Measurements from ENCODE around the gene QRFP. TPM values are rescaled to one million over a fixed set of nuclear protein-coding genes. Genes with fewer than 3 reads are reported as not detected.

The QRFP gene
- total RNA-seq, 1 experiment from 2014 or later = not detected

DNA sequence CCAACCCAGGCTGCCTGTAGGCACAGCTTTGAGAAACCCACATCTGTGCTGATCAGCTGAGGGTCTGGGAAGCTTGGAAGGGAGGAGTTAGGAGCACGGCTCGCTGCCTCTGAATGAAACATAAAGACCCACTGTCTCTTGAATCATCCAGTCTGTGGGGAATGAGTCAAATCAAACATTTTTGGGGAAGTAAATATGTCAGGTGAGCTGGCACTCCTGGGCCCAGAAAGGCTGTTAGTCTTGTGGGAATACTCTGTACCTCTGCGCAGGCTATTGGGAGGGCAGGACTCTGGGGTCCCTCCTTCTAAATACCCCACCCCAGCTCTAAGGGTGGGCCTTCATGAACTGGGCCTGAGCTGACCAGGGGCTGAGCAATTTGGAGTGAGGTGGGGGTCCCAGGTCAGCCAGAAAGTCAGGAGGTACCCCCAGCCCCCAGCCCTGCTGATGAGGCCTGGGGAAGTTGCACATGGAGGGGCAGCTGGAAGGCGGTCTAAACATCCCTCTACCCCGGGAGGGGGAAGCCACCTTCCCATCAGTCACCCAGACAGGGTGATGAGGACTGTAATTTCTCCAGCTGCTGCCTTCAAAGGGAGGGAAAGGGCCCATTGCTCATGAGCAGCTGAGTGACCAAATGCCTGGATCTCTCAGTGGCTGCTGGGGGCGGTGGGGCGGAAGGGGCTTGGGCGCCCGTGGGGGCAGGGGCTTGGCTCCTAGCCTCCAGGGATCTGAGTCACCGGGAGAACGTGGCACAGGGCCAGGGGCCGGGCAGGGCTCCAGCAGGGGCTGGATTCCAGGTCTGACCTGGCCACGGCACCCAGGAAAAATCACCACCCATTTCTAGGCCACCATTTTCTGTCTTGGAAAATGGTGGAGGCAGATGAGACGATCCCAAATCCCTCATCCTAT lies 31.6 kb upstream of the QRFP start:
- CTCF ChIA-PET = interaction anchor here (0.5 to 0.6 kb wide), 4 partner anchors 158 to 210 kb away, joined by 3 to 4 read pairs (median 3); no protein-coding TSS in a partner anchor
- peaks cover 5% of the 10 kb centered on the region for H3K36me3 Mint-ChIP-seq (ENCODE audit: insufficient read depth, unreplicated experiment)
- H3K4me3 Mint-ChIP-seq (ENCODE audit: low read depth, unreplicated experiment) = peak overlapping the region; percentile 61
- peaks cover 19% of the 10 kb centered on the region for H3K27me3 Mint-ChIP-seq (ENCODE audit: unreplicated experiment)
- intact Hi-C loops (cut with micrococcal nuclease; ENCODE audit: unreplicated experiment) = no loop called here
- peak overlapping the region; percentile 93 for H3K27ac Mint-ChIP-seq (ENCODE audit: unreplicated experiment)
- TF ChIP-seq CTCF (IDR thresholded peaks at IDR 0.05; ENCODE audit: unreplicated experiment) = no peak
- H3K4me1 Mint-ChIP-seq (ENCODE audit: low read depth, unreplicated experiment) = peaks cover 21% of the 10 kb centered on the region
- no peaks in the 10 kb centered on the region for H3K9me3 Mint-ChIP-seq (ENCODE audit: low read depth, unreplicated experiment)
- DNase-seq = peak; percentile 92
- BruUV-seq (replicated peaks) = no TSS peak

DNA sequence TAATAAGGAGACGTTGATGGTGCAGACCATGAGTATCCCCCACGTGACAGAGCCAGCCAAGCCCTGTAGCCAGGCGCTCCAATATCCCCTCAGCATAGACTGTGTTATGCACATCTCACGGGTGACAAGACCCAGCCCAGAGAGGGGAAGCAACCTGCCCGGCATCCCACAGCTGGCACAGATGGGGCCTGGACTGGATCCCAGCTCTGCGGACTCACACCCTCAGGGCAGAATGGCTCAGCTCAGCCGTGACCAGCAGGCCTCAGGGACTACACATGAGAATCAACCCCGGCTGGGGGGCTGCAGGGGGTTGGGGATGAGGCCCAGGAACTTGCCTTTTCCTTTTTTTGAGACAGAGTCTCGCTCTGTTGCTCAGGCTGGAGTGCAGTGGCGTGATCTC lies 30.7 kb upstream of the QRFP start:
- Mint-ChIP-seq H3K4me3 (ENCODE audit: low read depth, unreplicated experiment) (no peak overlapping the region), H3K4me1 (ENCODE audit: low read depth, unreplicated experiment) (peaks cover 15% of the 10 kb centered on the region), H3K27ac (ENCODE audit: unreplicated experiment) (no peak overlapping the region), H3K9me3 (ENCODE audit: low read depth, unreplicated experiment) (no peaks in the 10 kb centered on the region), H3K36me3 (ENCODE audit: insufficient read depth, unreplicated experiment) (peaks cover 5% of the 10 kb centered on the region), H3K27me3 (ENCODE audit: unreplicated experiment) (peaks cover 19% of the 10 kb centered on the region)
- intact Hi-C loops (cut with micrococcal nuclease; ENCODE audit: unreplicated experiment) = no loop called here
- no TSS peak for BruUV-seq (replicated peaks)
- no peak for DNase-seq
- TF ChIP-seq CTCF (IDR thresholded peaks at IDR 0.05; ENCODE audit: unreplicated experiment) = no peak
- CTCF ChIA-PET = interaction anchor here (0.5 to 0.6 kb wide), 2 partner anchors 199 to 210 kb away, joined by 3 to 4 read pairs; no protein-coding TSS in a partner anchor

DNA sequence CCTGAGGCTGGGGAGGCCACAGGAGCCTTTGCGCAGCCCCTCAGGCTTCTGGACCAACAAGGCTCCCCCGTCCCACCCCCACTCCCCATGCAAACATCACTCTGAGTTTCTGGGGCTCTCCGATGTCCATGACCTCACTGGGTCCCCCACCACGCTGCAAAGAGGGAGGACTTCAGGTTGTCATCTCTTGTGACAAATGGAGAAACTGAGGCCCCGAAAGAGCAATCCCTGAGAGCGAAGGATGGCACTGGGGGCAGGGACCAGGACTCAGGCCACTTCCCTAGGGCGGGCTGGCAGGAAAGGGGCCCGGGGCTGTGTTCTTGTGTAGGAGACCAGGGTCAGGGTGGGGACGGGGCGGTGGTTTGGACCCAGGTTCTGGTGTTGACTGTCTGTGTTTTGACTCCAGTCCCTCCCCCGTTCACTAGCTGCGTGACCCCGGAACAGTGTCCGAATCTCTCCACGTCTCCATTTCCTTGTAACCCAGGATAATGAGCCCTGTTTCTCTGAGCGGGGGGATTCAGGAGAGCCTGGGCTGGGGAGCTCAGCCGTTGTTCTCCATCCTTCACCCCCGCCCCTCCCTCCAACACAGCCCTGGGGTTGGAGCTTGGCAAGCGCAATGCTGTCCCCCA lies 28.6 kb upstream of the QRFP start:
- H3K4me3 Mint-ChIP-seq (ENCODE audit: low read depth, unreplicated experiment) = no peak overlapping the region
- DNase-seq = no peak
- H3K36me3 Mint-ChIP-seq (ENCODE audit: insufficient read depth, unreplicated experiment) = peaks cover 5% of the 10 kb centered on the region
- H3K27ac Mint-ChIP-seq (ENCODE audit: unreplicated experiment) = no peak overlapping the region
- intact Hi-C loops (cut with micrococcal nuclease; ENCODE audit: unreplicated experiment) = no loop called here
- no TSS peak for BruUV-seq (replicated peaks)
- CTCF ChIA-PET = no interaction called here
- H3K27me3 Mint-ChIP-seq (ENCODE audit: unreplicated experiment) = peaks cover 23% of the 10 kb centered on the region
- H3K9me3 Mint-ChIP-seq (ENCODE audit: low read depth, unreplicated experiment) = no peaks in the 10 kb centered on the region
- TF ChIP-seq CTCF (IDR thresholded peaks at IDR 0.05; ENCODE audit: unreplicated experiment) = no peak
- H3K4me1 Mint-ChIP-seq (ENCODE audit: low read depth, unreplicated experiment) = peaks cover 8% of the 10 kb centered on the region

- H3K4me1 Mint-ChIP-seq (ENCODE audit: low read depth, unreplicated experiment) = peaks cover 8% of the 10 kb centered on the region
- no peak for DNase-seq
- BruUV-seq (replicated peaks) = no TSS peak
- CTCF ChIA-PET = no interaction called here
- intact Hi-C loops (cut with micrococcal nuclease; ENCODE audit: unreplicated experiment) = no loop called here
- no peaks in the 10 kb centered on the region for H3K9me3 Mint-ChIP-seq (ENCODE audit: low read depth, unreplicated experiment)
- no peak for TF ChIP-seq CTCF (IDR thresholded peaks at IDR 0.05; ENCODE audit: unreplicated experiment)
- peaks cover 5% of the 10 kb centered on the region for H3K36me3 Mint-ChIP-seq (ENCODE audit: insufficient read depth, unreplicated experiment)
- H3K27ac Mint-ChIP-seq (ENCODE audit: unreplicated experiment) = no peak overlapping the region
- no peak overlapping the region for H3K4me3 Mint-ChIP-seq (ENCODE audit: low read depth, unreplicated experiment)
- H3K27me3 Mint-ChIP-seq (ENCODE audit: unreplicated experiment) = peaks cover 23% of the 10 kb centered on the region
Measured at GRCh38 chr9:130924448-130924788, 27.8 kb upstream of the QRFP start.
